ENCODE data around the gene TUFT1. TPM values are rescaled to one million over a fixed set of nuclear protein-coding genes. Genes with fewer than 3 reads are reported as not detected.
A peak's percentile ranks its signal among the peaks of the same experiment; 100 is the strongest.

Gene TUFT1
- total and polyA plus RNA-seq, 9 of the 15 experiments (the other 6 are each of a cell fraction or from before 2014, with no cell fraction given): 0.54 to 2.0 (median 1.7) TPM

GRCh38 chr1:151594143-151594625, 54.1 kb downstream of the TUFT1 start (continued):
- TF ChIP-seq YY1 (IDR thresholded peaks at IDR 0.05; ENCODE audit: borderline replicate concordance in 1 of 3, control insufficient read depth in 1 of 3, extremely low read depth in 1 of 3, insufficient read depth in 3 of 3, insufficient read length in 1 of 3, insufficient replicate concordance in 2 of 3, low read depth in 1 of 3, low read length in 2 of 3): peak in 2 of 3 experiments; percentile 17 to 38
- TF ChIP-seq HNRNPH1 (optimal IDR thresholded peaks at IDR 0.05; ENCODE audit: low read depth, low read length): no peak
- TF ChIP-seq ZEB2 (IDR thresholded peaks at IDR 0.05): peak; percentile 79; the same call in 1 of the 2 replicates
- no peak for TF ChIP-seq ELF2 (CRISPR knock-in tag; IDR thresholded peaks at IDR 0.05)
- 0 out of 2 replicates have a peak, but pooled peaks have one; percentile 37 for TF ChIP-seq MYC (IDR thresholded peaks at IDR 0.05; ENCODE audit: low read depth, low read length)
- no peak for TF ChIP-seq MYC (CRISPR knock-in tag; IDR thresholded peaks at IDR 0.05; ENCODE audit: borderline replicate concordance, low read depth)
- TF ChIP-seq CBFA2T2 (conservative IDR thresholded peaks at IDR 0.05): peak; percentile 5; the same call in 1 of the 2 replicates
- TF ChIP-seq RB1 (IDR thresholded peaks at IDR 0.05; ENCODE audit: low read depth): peak; percentile 64; the same call in 1 of the 2 replicates
- TF ChIP-seq, protein P1, sequence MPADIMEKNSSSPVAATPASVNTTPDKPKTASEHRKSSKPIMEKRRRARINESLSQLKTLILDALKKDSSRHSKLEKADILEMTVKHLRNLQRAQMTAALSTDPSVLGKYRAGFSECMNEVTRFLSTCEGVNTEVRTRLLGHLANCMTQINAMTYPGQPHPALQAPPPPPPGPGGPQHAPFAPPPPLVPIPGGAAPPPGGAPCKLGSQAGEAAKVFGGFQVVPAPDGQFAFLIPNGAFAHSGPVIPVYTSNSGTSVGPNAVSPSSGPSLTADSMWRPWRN (IDR thresholded peaks at IDR 0.05; ENCODE audit: low read depth): no peak
- TF ChIP-seq XRCC5 (IDR thresholded peaks at IDR 0.05; ENCODE audit: low read depth, low read length): 0 out of 2 replicates have a peak, but pooled peaks have one; percentile 65

Measured in K562 (cell line).